ENCODE data around the gene GDPD4.

The GDPD4 gene

DNA sequence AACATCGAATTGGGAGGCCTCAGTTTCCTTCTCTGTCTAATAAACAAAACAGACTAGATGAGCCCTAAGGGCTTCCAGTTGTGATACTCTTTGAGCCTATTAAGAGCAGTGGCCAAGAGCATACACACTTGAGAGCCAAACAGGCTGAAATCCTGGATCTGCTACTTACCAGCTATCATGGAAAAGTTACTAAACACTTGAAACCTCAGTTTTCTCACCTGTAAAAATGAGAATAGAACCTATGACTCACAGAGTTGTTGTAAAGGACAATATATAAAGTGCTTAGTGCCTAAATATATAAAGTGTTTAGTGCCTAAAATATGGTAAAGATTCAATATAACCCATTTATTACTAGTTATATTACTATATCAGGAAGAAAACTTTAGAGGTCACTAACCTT is 23.7 kb upstream of the GDPD4 start:
- DNase-seq (ENCODE audit: extremely low spot score) = no peak
- ChIA-PET POLR2A (no interaction called here), CTCF (no interaction called here)
- no peak for TF ChIP-seq ZNF384 (IDR thresholded peaks at IDR 0.05)
- no peak for TF ChIP-seq HDGF (IDR thresholded peaks at IDR 0.05; ENCODE audit: borderline replicate concordance)

DNA sequence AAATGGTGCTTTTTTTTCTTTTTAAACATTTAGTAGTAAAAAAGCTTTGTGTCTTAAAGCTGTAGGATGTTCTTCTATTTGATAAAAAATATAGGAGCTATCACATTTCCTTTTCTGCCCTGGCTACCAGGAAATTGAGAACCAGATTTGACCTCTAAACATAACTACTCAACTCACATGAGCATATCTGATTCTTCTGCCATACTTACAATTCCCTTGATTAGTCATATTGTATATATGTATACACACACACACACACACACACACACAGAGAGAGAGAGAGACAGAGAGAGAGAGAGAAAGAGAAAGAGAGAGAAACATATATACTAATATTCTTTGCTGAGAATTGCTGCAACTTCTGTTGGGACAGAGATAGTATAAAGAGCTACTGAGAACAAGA is 23.0 kb upstream of the GDPD4 start:
- no peak for DNase-seq (ENCODE audit: extremely low spot score)
- CTCF ChIA-PET = no interaction called here
- TF ChIP-seq L3MBTL2 (conservative IDR thresholded peaks at IDR 0.05) (no peak), SP1 (IDR thresholded peaks at IDR 0.05) (no peak), ARNT (IDR thresholded peaks at IDR 0.05) (no peak), CTBP1 (IDR thresholded peaks at IDR 0.05; ENCODE audit: borderline replicate concordance) (no peak), TARDBP (IDR thresholded peaks at IDR 0.05) (no peak), ZNF384 (IDR thresholded peaks at IDR 0.05) (no peak), FOXA1 (IDR thresholded peaks at IDR 0.05) (no peak), NFRKB (IDR thresholded peaks at IDR 0.05) (no peak), PKNOX1 (IDR thresholded peaks at IDR 0.05) (no peak), SUZ12 (IDR thresholded peaks at IDR 0.05) (no peak), LEF1 (IDR thresholded peaks at IDR 0.05; ENCODE audit: borderline replicate concordance) (no peak), ELF4 (IDR thresholded peaks at IDR 0.05) (no peak), HDGF (IDR thresholded peaks at IDR 0.05; ENCODE audit: borderline replicate concordance) (no peak), FOXM1 (IDR thresholded peaks at IDR 0.05; ENCODE audit: borderline replicate concordance) (no peak), BHLHE40 (IDR thresholded peaks at IDR 0.05; ENCODE audit: borderline replicate concordance) (no peak), FOXK2 (IDR thresholded peaks at IDR 0.05) (no peak)
- POLR2A ChIA-PET = no interaction called here

DNA sequence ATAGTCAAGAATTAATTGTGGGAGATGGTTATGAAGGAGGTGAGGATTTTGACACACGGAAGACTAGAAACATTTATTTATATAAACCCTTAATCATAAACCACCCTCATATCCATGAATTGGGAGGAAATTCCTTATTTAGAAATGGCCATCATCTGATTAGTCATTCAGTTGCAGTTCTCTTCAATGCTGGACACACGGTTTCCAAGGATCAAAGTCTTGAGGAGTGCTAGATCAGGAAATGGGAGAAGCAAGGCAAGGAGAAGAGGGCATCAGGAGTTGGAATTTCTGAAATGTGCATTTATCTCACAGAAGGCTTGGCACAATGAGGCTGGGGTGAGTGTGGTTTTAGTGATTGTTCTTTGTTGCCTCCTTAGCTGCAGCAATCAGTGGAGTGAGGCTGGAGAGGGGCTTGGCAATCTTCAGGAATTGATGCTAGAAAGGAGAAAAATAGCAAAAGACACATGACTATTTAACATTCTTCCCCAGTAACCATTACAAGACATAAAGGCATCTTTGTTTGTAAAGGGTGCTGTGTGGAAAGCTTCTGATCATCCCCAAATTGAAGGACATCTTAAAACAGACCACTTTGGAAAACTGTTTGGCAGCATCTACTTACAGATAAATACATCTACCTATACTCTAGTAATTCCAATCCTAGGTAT is 21.6 kb upstream of the GDPD4 start:
- ChIA-PET CTCF (no interaction called here), POLR2A (no interaction called here)
- no peak for DNase-seq (ENCODE audit: extremely low spot score)
- TF ChIP-seq FOXM1 (IDR thresholded peaks at IDR 0.05; ENCODE audit: borderline replicate concordance) (no peak), HDGF (IDR thresholded peaks at IDR 0.05; ENCODE audit: borderline replicate concordance) (no peak), ELF4 (IDR thresholded peaks at IDR 0.05) (no peak), PKNOX1 (IDR thresholded peaks at IDR 0.05) (no peak), FOXA1 (IDR thresholded peaks at IDR 0.05) (no peak), ZNF384 (IDR thresholded peaks at IDR 0.05) (no peak), L3MBTL2 (conservative IDR thresholded peaks at IDR 0.05) (no peak)

DNA sequence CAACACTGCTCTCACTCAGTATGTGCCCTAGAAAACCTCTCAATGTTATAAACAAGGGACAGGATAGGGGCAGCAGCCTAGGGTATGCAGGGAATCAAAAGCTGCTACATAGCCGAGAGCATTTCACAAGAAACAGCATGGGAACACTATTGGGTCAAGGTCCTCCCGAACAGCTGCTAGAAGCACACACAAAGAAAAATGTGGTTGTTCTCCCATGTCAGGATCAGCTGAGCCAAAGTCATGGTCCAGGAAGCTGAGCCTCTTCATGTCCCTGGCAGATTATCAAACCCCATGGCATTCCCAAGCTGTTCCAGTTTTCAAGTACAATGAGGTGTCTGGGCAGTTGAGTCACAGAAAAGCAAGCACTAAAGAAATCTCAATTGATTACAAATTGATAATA is 21.0 kb upstream of the GDPD4 start:
- ChIA-PET POLR2A (no interaction called here), CTCF (no interaction called here)
- no peak for TF ChIP-seq ZNF384 (IDR thresholded peaks at IDR 0.05)
- no peak for TF ChIP-seq PKNOX1 (IDR thresholded peaks at IDR 0.05)
- TF ChIP-seq NFRKB (IDR thresholded peaks at IDR 0.05) = no peak
- TF ChIP-seq TARDBP (IDR thresholded peaks at IDR 0.05) = no peak
- TF ChIP-seq CTBP1 (IDR thresholded peaks at IDR 0.05; ENCODE audit: borderline replicate concordance) = no peak
- no peak for TF ChIP-seq ELF4 (IDR thresholded peaks at IDR 0.05)
- no peak for TF ChIP-seq L3MBTL2 (conservative IDR thresholded peaks at IDR 0.05)
- TF ChIP-seq FOXK2 (IDR thresholded peaks at IDR 0.05) = no peak
- TF ChIP-seq ARNT (IDR thresholded peaks at IDR 0.05) = no peak
- no peak for TF ChIP-seq FOXM1 (IDR thresholded peaks at IDR 0.05; ENCODE audit: borderline replicate concordance)
- no peak for TF ChIP-seq SUZ12 (IDR thresholded peaks at IDR 0.05)
- TF ChIP-seq SP1 (IDR thresholded peaks at IDR 0.05) = no peak
- TF ChIP-seq LEF1 (IDR thresholded peaks at IDR 0.05; ENCODE audit: borderline replicate concordance) = no peak
- TF ChIP-seq FOXA1 (IDR thresholded peaks at IDR 0.05) = no peak
- no peak for TF ChIP-seq BHLHE40 (IDR thresholded peaks at IDR 0.05; ENCODE audit: borderline replicate concordance)
- TF ChIP-seq HDGF (IDR thresholded peaks at IDR 0.05; ENCODE audit: borderline replicate concordance) = no peak
- DNase-seq (ENCODE audit: extremely low spot score) = no peak

DNA sequence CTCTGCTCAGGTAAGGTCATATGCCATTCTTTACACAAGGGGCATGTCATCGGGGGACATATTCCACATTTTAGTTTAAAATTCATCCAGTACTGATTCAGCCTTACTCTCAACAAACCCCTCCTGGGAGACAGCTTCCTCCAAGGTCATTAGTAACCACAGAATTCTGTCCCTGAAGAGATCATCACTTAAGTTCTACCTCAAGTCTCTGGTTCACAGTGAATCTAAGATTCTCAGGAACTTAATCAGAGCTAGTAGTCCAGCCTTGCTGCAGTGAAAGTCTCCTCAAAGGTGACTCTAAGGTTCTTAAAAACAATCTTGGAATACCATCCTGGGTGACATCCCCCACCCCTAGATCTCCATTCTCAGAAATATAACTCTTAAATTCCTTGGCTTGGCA is 18.9 kb upstream of the GDPD4 start:
- TF ChIP-seq HDGF (IDR thresholded peaks at IDR 0.05; ENCODE audit: borderline replicate concordance) = no peak
- no peak for TF ChIP-seq LEF1 (IDR thresholded peaks at IDR 0.05; ENCODE audit: borderline replicate concordance)
- TF ChIP-seq SP1 (IDR thresholded peaks at IDR 0.05) = no peak
- TF ChIP-seq FOXM1 (IDR thresholded peaks at IDR 0.05; ENCODE audit: borderline replicate concordance) = no peak
- no peak for TF ChIP-seq FOXK2 (IDR thresholded peaks at IDR 0.05)
- TF ChIP-seq BHLHE40 (IDR thresholded peaks at IDR 0.05; ENCODE audit: borderline replicate concordance) = no peak
- no peak for TF ChIP-seq NFRKB (IDR thresholded peaks at IDR 0.05)
- no peak for TF ChIP-seq TARDBP (IDR thresholded peaks at IDR 0.05)
- POLR2A ChIA-PET = no interaction called here
- CTCF ChIA-PET = no interaction called here
- DNase-seq (ENCODE audit: extremely low spot score) = no peak

DNA sequence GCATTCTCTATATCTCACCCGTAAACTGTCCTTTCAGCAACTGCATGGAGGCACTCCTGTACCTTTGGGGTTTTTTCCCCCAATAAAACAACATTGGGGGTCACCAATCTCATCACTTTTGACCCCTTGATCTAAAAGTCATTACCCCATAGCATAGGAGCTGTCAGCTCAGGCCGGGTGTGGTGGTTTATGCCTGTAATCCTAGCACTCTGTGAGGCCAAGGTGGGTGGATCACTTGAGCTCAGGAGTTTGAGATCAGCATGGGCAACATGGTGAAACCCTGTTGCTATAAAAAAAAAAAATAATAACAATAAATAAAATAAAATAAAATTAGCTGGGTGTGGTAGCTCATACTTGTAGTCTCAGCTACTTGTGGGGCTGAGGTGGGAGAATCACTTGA is 17.1 kb upstream of the GDPD4 start:
- TF ChIP-seq SUZ12 (IDR thresholded peaks at IDR 0.05) (no peak), ZNF384 (IDR thresholded peaks at IDR 0.05) (no peak)
- ChIA-PET POLR2A (no interaction called here), CTCF (interaction anchor here (0.6 to 0.7 kb wide), 2 partner anchors 141 to 280 kb away, joined by 3 read pairs; no protein-coding TSS in a partner anchor)
- no peak for DNase-seq (ENCODE audit: extremely low spot score)
